Measurements from ENCODE around the gene COL9A3. TPM values are rescaled to one million over a fixed set of nuclear protein-coding genes. Genes with fewer than 3 reads are reported as not detected.

Gene COL9A3
- polyA plus RNA-seq, 1 donor from 2014 or later: 3.1 TPM

GRCh38 chr20:62832951-62833391 lies 16.1 kb downstream of the COL9A3 start:
- no peaks in the 10 kb centered on the region for H3F3A ChIP-seq (ENCODE audit: insufficient read depth, low read length, poor library complexity, severe bottlenecking)
- H3K79me2 ChIP-seq (replicated peaks; ENCODE audit: insufficient read depth, low read length): no peaks in the 10 kb centered on the region
- H3K27me3 ChIP-seq (ENCODE audit: insufficient read depth, low read depth, low read length): no peaks in the 10 kb centered on the region
- no peak overlapping the region for H3K9ac ChIP-seq (ENCODE audit: low read length)
- H4K20me1 ChIP-seq (ENCODE audit: insufficient read depth): no peaks in the 10 kb centered on the region
- no peak overlapping the region for H3K4me3 ChIP-seq (ENCODE audit: low read length)
- no peaks in the 10 kb centered on the region for H3K9me3 ChIP-seq (ENCODE audit: low read length)
- no peak overlapping the region for H2AFZ ChIP-seq (ENCODE audit: low read depth, low read length)
- TF ChIP-seq EP300 (conservative IDR thresholded peaks at IDR 0.05; ENCODE audit: poor library complexity, severe bottlenecking) (no peak), POLR2AphosphoS5 (IDR thresholded peaks at IDR 0.05) (no peak), EZH2 (IDR thresholded peaks at IDR 0.05; ENCODE audit: borderline replicate concordance, insufficient read depth, low read length, poor library complexity, severe bottlenecking) (no peak), TAF1 (IDR thresholded peaks at IDR 0.05; ENCODE audit: low read depth) (no peak), SMC3 (conservative IDR thresholded peaks at IDR 0.05; ENCODE audit: poor library complexity) (no peak)
- H3K36me3 ChIP-seq (ENCODE audit: insufficient read depth, low read length): no peaks in the 10 kb centered on the region
- no peak overlapping the region for H3K27ac ChIP-seq (ENCODE audit: low read length)
- no peaks in the 10 kb centered on the region for H3K9me2 ChIP-seq (ENCODE audit: insufficient read depth, low read length)
- no peak overlapping the region for H3K4me2 ChIP-seq (ENCODE audit: low read length)

- Histone ChIP-seq H3K36me3 (ENCODE audit: insufficient read depth, low read length) (no peaks in the 10 kb centered on the region), H3K27ac (ENCODE audit: low read length) (no peak overlapping the region), H3K9me2 (ENCODE audit: insufficient read depth, low read length) (no peaks in the 10 kb centered on the region), H3K4me3 (ENCODE audit: low read length) (no peak overlapping the region), H3K9me3 (ENCODE audit: low read length) (no peaks in the 10 kb centered on the region), H3K9ac (ENCODE audit: low read length) (no peak overlapping the region), H3K27me3 (ENCODE audit: insufficient read depth, low read depth, low read length) (no peaks in the 10 kb centered on the region), H2AFZ (ENCODE audit: low read depth, low read length) (no peak overlapping the region), H3K4me2 (ENCODE audit: low read length) (no peak overlapping the region), H3F3A (ENCODE audit: insufficient read depth, low read length, poor library complexity, severe bottlenecking) (no peaks in the 10 kb centered on the region), H3K79me2 (replicated peaks; ENCODE audit: insufficient read depth, low read length) (no peaks in the 10 kb centered on the region), H4K20me1 (ENCODE audit: insufficient read depth) (no peaks in the 10 kb centered on the region)
- no peak for TF ChIP-seq EP300 (conservative IDR thresholded peaks at IDR 0.05; ENCODE audit: poor library complexity, severe bottlenecking)
- no peak for TF ChIP-seq RAD21 (conservative IDR thresholded peaks at IDR 0.05)
These were observed 18.3 kb downstream of the COL9A3 start for GRCh38 chr20:62834967-62835730.

- H3K79me2 ChIP-seq (replicated peaks; ENCODE audit: insufficient read depth, low read length): no peaks in the 10 kb centered on the region
- no peak overlapping the region for H2AFZ ChIP-seq (ENCODE audit: low read depth, low read length)
- TF ChIP-seq EZH2 (IDR thresholded peaks at IDR 0.05; ENCODE audit: borderline replicate concordance, insufficient read depth, low read length, poor library complexity, severe bottlenecking) (no peak), REST (IDR thresholded peaks at IDR 0.05; ENCODE audit: borderline replicate concordance) (no peak), SMC3 (conservative IDR thresholded peaks at IDR 0.05; ENCODE audit: poor library complexity) (no peak), POLR2AphosphoS5 (IDR thresholded peaks at IDR 0.05) (no peak), RAD21 (conservative IDR thresholded peaks at IDR 0.05) (no peak), MXI1 (conservative IDR thresholded peaks at IDR 0.05; ENCODE audit: poor library complexity, severe bottlenecking) (no peak), TAF1 (IDR thresholded peaks at IDR 0.05; ENCODE audit: low read depth) (no peak), EP300 (conservative IDR thresholded peaks at IDR 0.05; ENCODE audit: poor library complexity, severe bottlenecking) (no peak), CTCF (IDR thresholded peaks at IDR 0.05; ENCODE audit: poor library complexity, severe bottlenecking) (no peak)
- no peaks in the 10 kb centered on the region for H3K27me3 ChIP-seq (ENCODE audit: insufficient read depth, low read depth, low read length)
- H3K9me3 ChIP-seq (ENCODE audit: low read length): no peaks in the 10 kb centered on the region
- no peak overlapping the region for H3K4me3 ChIP-seq (ENCODE audit: low read length)
- no peaks in the 10 kb centered on the region for H3K9me2 ChIP-seq (ENCODE audit: insufficient read depth, low read length)
- no peaks in the 10 kb centered on the region for H3K36me3 ChIP-seq (ENCODE audit: insufficient read depth, low read length)
- no peak overlapping the region for H3K27ac ChIP-seq (ENCODE audit: low read length)
- H3K4me2 ChIP-seq (ENCODE audit: low read length): no peak overlapping the region
- H3K9ac ChIP-seq (ENCODE audit: low read length): no peak overlapping the region
- H4K20me1 ChIP-seq (ENCODE audit: insufficient read depth): no peaks in the 10 kb centered on the region
- H3F3A ChIP-seq (ENCODE audit: insufficient read depth, low read length, poor library complexity, severe bottlenecking): no peaks in the 10 kb centered on the region
These were observed 19.3 kb downstream of the COL9A3 start for GRCh38 chr20:62835931-62836861.

All from neural cell (in vitro differentiated cells).